Measurements from ENCODE around the gene METTL25B.

The METTL25B gene

DNA sequence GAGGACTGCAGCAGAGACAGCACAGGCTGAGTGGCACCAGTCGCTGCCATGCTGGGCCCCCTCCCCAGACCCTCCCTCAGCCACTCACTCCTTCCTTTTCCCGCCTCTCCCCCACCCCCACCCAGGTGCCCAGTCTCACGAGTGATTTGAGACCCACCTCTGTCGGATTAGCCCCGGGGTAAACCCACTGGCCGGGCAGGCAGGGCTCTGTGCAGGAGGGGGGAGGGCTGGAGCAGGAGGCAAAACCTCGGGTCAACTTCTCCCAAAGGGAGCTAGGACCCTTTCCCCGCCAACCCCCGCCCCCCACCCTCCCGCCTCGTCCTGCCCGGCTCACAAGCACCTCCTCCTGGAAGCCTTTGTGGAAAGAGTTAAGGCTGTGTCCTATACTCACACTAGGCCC, 16.1 kb downstream of the METTL25B start:
- H3K79me2 ChIP-seq (ENCODE audit: insufficient read depth, low read depth): peaks cover 78% of the 10 kb centered on the region

DNA sequence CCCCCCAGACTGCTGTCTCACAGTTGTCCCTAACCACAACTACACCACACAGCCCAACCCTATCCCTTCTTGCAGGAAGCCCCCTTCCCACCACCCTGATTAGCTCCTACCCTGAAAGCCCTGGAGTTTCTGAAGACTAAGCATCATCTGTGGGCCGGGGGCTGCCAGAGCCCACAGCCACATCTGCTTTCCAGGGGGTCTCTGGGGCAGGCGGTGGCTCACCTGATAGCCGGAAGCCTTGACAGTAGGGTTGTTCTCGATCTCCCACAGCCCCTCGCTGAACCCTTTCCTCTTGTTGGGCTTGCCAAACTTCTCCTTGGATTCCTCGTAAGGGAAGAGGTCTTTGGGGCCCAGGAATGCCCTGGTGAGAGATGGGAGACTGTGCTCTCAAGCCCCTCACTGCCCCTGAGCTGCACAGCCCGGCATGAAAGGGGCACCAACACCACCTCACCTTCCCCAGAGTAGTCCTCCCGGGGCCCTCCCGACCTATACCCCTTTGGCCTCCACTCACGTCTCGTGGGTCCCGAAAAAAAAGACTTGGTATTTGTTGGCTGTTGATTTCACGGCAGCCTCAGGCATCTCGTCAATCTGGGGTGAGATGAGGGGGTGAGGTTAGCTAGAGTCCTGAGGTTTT, 16.6 kb downstream of the METTL25B start:
- peaks cover 78% of the 10 kb centered on the region for H3K79me2 ChIP-seq (ENCODE audit: insufficient read depth, low read depth)
- H3K27ac ChIP-seq: peak overlapping the region; percentile 86; the same call in 1 of the 2 replicates
- TF ChIP-seq, protein P1, sequence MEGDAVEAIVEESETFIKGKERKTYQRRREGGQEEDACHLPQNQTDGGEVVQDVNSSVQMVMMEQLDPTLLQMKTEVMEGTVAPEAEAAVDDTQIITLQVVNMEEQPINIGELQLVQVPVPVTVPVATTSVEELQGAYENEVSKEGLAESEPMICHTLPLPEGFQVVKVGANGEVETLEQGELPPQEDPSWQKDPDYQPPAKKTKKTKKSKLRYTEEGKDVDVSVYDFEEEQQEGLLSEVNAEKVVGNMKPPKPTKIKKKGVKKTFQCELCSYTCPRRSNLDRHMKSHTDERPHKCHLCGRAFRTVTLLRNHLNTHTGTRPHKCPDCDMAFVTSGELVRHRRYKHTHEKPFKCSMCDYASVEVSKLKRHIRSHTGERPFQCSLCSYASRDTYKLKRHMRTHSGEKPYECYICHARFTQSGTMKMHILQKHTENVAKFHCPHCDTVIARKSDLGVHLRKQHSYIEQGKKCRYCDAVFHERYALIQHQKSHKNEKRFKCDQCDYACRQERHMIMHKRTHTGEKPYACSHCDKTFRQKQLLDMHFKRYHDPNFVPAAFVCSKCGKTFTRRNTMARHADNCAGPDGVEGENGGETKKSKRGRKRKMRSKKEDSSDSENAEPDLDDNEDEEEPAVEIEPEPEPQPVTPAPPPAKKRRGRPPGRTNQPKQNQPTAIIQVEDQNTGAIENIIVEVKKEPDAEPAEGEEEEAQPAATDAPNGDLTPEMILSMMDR (conservative IDR thresholded peaks at IDR 0.05; ENCODE audit: low read depth, low read length): no peak
- no peak overlapping the region for H3K9ac ChIP-seq
- H4K20me1 ChIP-seq (ENCODE audit: insufficient read depth): peaks cover 11% of the 10 kb centered on the region; the same call in 1 of the 2 replicates
- H2AFZ ChIP-seq (ENCODE audit: low read depth): no peak overlapping the region
- peaks cover 72% of the 10 kb centered on the region for H3K4me1 ChIP-seq (ENCODE audit: low read depth, poor library complexity, severe bottlenecking)
- peak overlapping the region; percentile 94; the same call in 1 of the 2 replicates for H3K4me2 ChIP-seq
- H3K4me3 ChIP-seq (IDR thresholded peaks at IDR 0.05; ENCODE audit: insufficient read depth, low read depth, low read length): no peak overlapping the region
- no peaks in the 10 kb centered on the region; the same call in 1 of the 2 replicates for H3K36me3 ChIP-seq (ENCODE audit: insufficient read depth)
- no peaks in the 10 kb centered on the region for H3K27me3 ChIP-seq (ENCODE audit: insufficient read depth, low read depth)

More for the DNA sequence above, 16.1 kb downstream of the METTL25B start:
- Histone ChIP-seq H3K4me2 (peak overlapping the region; percentile 74; the same call in 1 of the 2 replicates), H3K4me1 (ENCODE audit: low read depth, poor library complexity, severe bottlenecking) (peaks cover 78% of the 10 kb centered on the region), H4K20me1 (ENCODE audit: insufficient read depth) (peaks cover 11% of the 10 kb centered on the region; the same call in 1 of the 2 replicates), H2AFZ (ENCODE audit: low read depth) (no peak overlapping the region), H3K27ac (peak overlapping the region; percentile 5; the same call in 1 of the 2 replicates), H3K4me3 (IDR thresholded peaks at IDR 0.05; ENCODE audit: insufficient read depth, low read depth, low read length) (no peak overlapping the region), H3K36me3 (ENCODE audit: insufficient read depth) (no peaks in the 10 kb centered on the region; the same call in 1 of the 2 replicates), H3K27me3 (ENCODE audit: insufficient read depth, low read depth) (no peaks in the 10 kb centered on the region), H3K9ac (no peak overlapping the region)
- TF ChIP-seq, protein P1 (conservative IDR thresholded peaks at IDR 0.05; ENCODE audit: low read depth, low read length): no peak

DNA sequence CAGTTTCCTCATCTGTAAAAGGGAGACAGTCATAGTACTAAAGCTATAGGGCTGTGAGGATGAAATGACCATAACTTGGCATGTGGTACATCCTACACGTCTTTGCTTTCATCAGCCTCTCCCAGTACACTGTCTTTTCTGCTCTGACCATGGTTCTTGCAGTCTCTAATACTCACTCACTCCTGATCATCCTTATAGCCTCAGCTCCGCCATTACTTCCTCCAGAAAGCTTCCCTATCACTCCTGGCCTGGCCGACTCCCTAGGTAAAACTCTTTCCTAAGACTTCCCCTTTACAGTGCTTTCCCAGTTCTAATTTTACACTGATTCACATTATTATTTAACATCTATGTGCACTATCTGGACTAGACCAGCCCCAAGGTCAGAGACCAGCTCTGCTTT, 17.6 kb downstream of the METTL25B start:
- TF ChIP-seq, protein P1 (conservative IDR thresholded peaks at IDR 0.05; ENCODE audit: low read depth, low read length): no peak
- Histone ChIP-seq H4K20me1 (ENCODE audit: insufficient read depth) (peaks cover 11% of the 10 kb centered on the region; the same call in 1 of the 2 replicates), H3K4me2 (peak overlapping the region; percentile 94), H3K9ac (peak overlapping the region; percentile 84; the same call in 1 of the 2 replicates), H3K36me3 (ENCODE audit: insufficient read depth) (no peaks in the 10 kb centered on the region; the same call in 1 of the 2 replicates), H3K27ac (peak overlapping the region; percentile 86), H2AFZ (ENCODE audit: low read depth) (no peak overlapping the region), H3K79me2 (ENCODE audit: insufficient read depth, low read depth) (peaks cover 79% of the 10 kb centered on the region), H3K27me3 (ENCODE audit: insufficient read depth, low read depth) (no peaks in the 10 kb centered on the region), H3K4me1 (ENCODE audit: low read depth, poor library complexity, severe bottlenecking) (peaks cover 70% of the 10 kb centered on the region), H3K4me3 (IDR thresholded peaks at IDR 0.05; ENCODE audit: insufficient read depth, low read depth, low read length) (peak overlapping the region; percentile 82)

DNA sequence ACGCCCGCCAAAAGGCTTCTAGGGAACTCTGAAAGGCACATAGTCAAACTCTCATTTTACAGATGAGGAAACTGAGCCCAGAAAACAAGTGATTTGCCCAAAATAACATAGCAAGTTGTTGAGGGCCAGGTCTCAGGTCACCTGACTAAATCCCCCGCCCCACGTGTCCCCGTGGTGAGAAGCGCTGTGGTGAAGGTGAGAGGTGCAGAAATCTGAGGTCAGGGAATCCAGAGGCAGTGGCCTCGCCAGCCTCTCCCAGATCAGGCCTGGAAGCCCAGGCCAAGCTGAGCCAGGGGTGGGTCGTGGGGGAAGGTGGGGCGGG, 18.1 kb downstream of the METTL25B start:
- Histone ChIP-seq H3K36me3 (ENCODE audit: insufficient read depth) (no peaks in the 10 kb centered on the region; the same call in 1 of the 2 replicates), H3K4me3 (IDR thresholded peaks at IDR 0.05; ENCODE audit: insufficient read depth, low read depth, low read length) (peak overlapping the region; percentile 82), H3K9ac (peak overlapping the region; percentile 84), H3K4me2 (peak overlapping the region; percentile 94), H3K27ac (peak overlapping the region; percentile 86), H3K27me3 (ENCODE audit: insufficient read depth, low read depth) (no peaks in the 10 kb centered on the region), H3K4me1 (ENCODE audit: low read depth, poor library complexity, severe bottlenecking) (peaks cover 68% of the 10 kb centered on the region), H4K20me1 (ENCODE audit: insufficient read depth) (peaks cover 11% of the 10 kb centered on the region; the same call in 1 of the 2 replicates), H3K79me2 (ENCODE audit: insufficient read depth, low read depth) (peaks cover 83% of the 10 kb centered on the region), H2AFZ (ENCODE audit: low read depth) (no peak overlapping the region)
- TF ChIP-seq, protein P1 (conservative IDR thresholded peaks at IDR 0.05; ENCODE audit: low read depth, low read length): no peak
